ENCODE data around the gene GFOD1.
"Not testable (repeated sequence)": the region's sequence is repeated elsewhere in the genome, so short reads cannot be mapped to it uniquely, and the experiment has no call there.

The GFOD1 gene

GRCh38 chr6:13462458-13463327, 24.7 kb downstream of the GFOD1 start:
- FAIRE-seq = no peak

GRCh38 chr6:13461805-13462204, 25.6 kb downstream of the GFOD1 start:
- no peak for FAIRE-seq

GRCh38 chr6:13461307-13461706, 26.1 kb downstream of the GFOD1 start:
- no peak for FAIRE-seq

GRCh38 chr6:13460289-13460688, 27.1 kb downstream of the GFOD1 start:
- FAIRE-seq = not testable (repeated sequence)

GRCh38 chr6:13457577-13457976, 29.8 kb downstream of the GFOD1 start:
- FAIRE-seq = no peak

GRCh38 chr6:13455552-13455966, 31.8 kb downstream of the GFOD1 start:
- no peak for FAIRE-seq

- no peak for FAIRE-seq
Observed at GRCh38 chr6:13454286-13455221, 32.8 kb downstream of the GFOD1 start.

DNA sequence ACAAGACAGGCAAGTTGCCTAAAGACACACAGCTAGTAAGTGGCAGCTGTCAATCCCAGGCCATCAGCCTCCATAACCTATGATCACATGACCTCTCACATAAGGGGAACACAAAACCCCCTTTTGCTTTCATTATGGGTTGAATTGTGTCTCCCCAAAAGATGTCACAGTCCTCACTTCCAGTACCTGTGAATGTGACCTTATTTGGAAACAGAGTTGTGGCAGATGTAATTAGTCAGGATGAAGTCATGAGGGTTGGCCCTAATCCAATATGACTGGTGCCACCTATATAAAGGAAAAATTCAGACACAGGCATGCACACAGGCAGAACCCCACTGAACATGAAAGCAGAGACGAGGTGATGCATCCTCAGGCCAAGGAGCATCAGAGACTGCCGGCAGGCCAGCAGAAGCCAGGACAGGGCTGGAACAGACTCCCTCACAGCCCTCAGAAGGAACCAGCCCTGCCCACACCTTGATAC, 33.6 kb downstream of the GFOD1 start:
- FAIRE-seq = no peak

GRCh38 chr6:13453153-13453552, 34.2 kb downstream of the GFOD1 start:
- no peak for FAIRE-seq

- FAIRE-seq = no peak
Observed at GRCh38 chr6:13452346-13453117, 34.9 kb downstream of the GFOD1 start.

GRCh38 chr6:13451181-13451895, 36.1 kb downstream of the GFOD1 start:
- FAIRE-seq = no peak

DNA sequence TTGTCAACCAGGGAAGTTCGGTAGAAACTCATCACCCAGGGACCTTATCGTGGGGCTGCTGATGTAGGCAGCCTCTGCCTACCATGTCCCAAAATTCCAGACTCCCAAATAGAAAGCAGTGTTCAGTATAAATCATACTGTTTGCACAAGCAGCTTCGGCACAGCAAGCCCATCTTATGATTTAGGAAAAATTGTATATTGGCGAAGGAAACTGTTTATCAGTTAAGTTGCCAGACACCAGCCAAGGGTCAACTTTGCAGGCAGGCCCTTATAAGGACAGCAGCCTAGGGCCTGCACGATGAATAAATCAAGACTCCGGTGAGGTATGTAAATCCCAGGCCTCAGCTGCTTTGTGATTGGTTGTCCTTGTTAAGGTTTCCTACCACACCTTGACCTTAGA, 36.8 kb downstream of the GFOD1 start:
- FAIRE-seq = no peak

- no peak for FAIRE-seq
Observed at GRCh38 chr6:13447949-13448724, 39.3 kb downstream of the GFOD1 start.

- FAIRE-seq = no peak
Observed at GRCh38 chr6:13446381-13446780, 41.0 kb downstream of the GFOD1 start.

GRCh38 chr6:13445744-13446115, 41.7 kb downstream of the GFOD1 start:
- no peak for FAIRE-seq

- no peak for FAIRE-seq
Observed at GRCh38 chr6:13445005-13445743, 42.2 kb downstream of the GFOD1 start.

GRCh38 chr6:13444604-13445003, 42.8 kb downstream of the GFOD1 start:
- no peak for FAIRE-seq

DNA sequence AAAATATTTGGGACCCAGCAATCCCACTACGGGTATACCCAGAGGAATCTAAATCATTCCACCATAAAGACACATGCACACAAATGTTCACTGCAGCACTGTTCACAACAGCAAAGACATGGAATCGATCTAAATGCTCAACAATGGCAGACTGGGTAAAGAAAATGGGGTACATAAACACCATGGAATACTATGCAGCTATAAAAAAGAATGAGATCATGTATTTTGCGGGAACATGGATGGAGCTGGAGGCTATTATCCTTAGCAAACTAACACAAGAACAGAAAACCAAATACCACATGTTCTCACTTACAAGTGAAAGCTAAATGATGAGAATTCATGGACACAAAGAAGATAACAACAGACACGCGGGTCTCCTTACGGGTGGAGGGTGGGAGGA, 43.4 kb downstream of the GFOD1 start:
- FAIRE-seq = not testable (repeated sequence)

GRCh38 chr6:13441778-13442177, 45.6 kb downstream of the GFOD1 start:
- no peak for FAIRE-seq

DNA sequence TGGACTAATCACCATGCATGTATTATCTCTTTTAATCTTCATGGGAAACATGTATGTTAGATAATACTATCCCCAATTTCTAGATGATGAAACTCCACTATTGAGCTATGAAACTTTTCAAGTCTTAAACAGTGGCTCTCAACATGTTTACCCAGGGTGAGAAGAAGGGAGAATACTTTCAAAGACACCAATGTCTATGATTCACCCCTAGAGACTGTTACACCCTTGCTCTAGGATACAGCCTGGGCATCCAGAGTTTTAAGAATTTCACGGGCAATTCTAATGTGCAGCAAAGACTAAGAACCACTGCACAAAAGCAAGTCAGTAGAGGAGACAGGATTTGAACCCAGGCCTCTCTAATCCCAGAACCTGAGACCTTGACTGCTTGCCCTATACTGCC, 47.8 kb downstream of the GFOD1 start:
- no peak for FAIRE-seq

GRCh38 chr6:13438126-13438525, 49.3 kb downstream of the GFOD1 start:
- FAIRE-seq = no peak

Data from islet of Langerhans (tissue), 1 donor.